Spleen (tissue), 7 donors: Measurements from ENCODE around the gene OSER1.

Experiments
- CTCF ChIP-seq, 11 experiments: fragments of 200-600 bp in 7 of 11; fragments of 450-650 bp in 4 of 11; sonication (generic) in 4 of 11; IDR thresholded peaks in 8 of 11; conservative IDR thresholded peaks in 3 of 11; 1 replicate in 7 of 11; 2 replicates in 4 of 11; pipeline versions ENCODE4 v1.4.0 to v1.8.0; 2016 to 2021; ENCODE audit warnings: antibody characterized with exemption in 11 of 11, inconsistent platforms in 4 of 11, mild to moderate bottlenecking in 1 of 11
- POLR2A ChIP-seq, 3 donors: fragments of 450-650 bp; IDR thresholded peaks; one replicate each; pipeline ENCODE4 v1.5.1; 2017; ENCODE audit warnings: antibody characterized with exemption in 3 of 3, mild to moderate bottlenecking in 1 of 3
- donor health status: DM: no; HTN: no; CAD: no; lungs with moderate emphysema.
- donor health status: DM: no; HTN: no; CAD: no.
- donor health status: DM: no; HTN: no; CAD: no.

GRCh38 chr20:44186674-44187053 lies 23.9 kb downstream of the OSER1 start:
- TF ChIP-seq CTCF (IDR thresholded peaks at IDR 0.05 in 8 of 11, conservative IDR thresholded peaks at IDR 0.05 in 3 of 11) (no peak), POLR2A (IDR thresholded peaks at IDR 0.05) (no peak)
